Thoracic aorta (tissue), 2 donors: ENCODE data around the gene NPHP4. TPM values are rescaled to one million over a fixed set of nuclear protein-coding genes. Genes with fewer than 3 reads are reported as not detected.

Experiments used
- ATAC-seq: fragments of 150-250 bp; one replicate; pipeline ENCODE4 v1.8.0; 2017; ENCODE audit warnings: low read depth; ENCODE audit not compliant: insufficient number of reproducible peaks, low FRiP score
- DNase-seq: peaks from one replicate; pipeline ENCODE4 v3.0.0-alpha.2; 2020; ENCODE audit warnings: low spot score
- H3K27ac ChIP-seq, 2 donors: fragments of 200-600 bp; sonication (generic); 1 replicate in 1 of 2; 2 replicates in 1 of 2; pipeline ENCODE4 v1.5.1; 2016; ENCODE audit warnings: mild to moderate bottlenecking in 2 of 2, moderate library complexity in 2 of 2
- H3K27me3 ChIP-seq: fragments of 200-600 bp; sonication (generic); replicated peaks from 2 replicates; pipeline ENCODE4 v1.6.0; 2016; ENCODE audit warnings: mild to moderate bottlenecking; ENCODE audit not compliant: insufficient read depth
- H3K36me3 ChIP-seq: fragments of 200-600 bp; sonication (generic); one replicate; pipeline ENCODE4 v1.5.1; 2016
- H3K4me1 ChIP-seq, 2 donors: fragments of 200-600 bp; sonication (generic); 1 replicate in 1 of 2; 2 replicates in 1 of 2; pipeline versions ENCODE4 v1.5.1 to v1.6.0; 2016; ENCODE audit warnings: low read depth in 2 of 2, mild to moderate bottlenecking in 1 of 2; ENCODE audit not compliant: control insufficient read depth in 1 of 2
- H3K4me3 ChIP-seq: fragments of 200-600 bp; sonication (generic); 2 replicates; pipeline ENCODE4 v1.5.1; 2016; ENCODE audit warnings: mild to moderate bottlenecking
- H3K9me3 ChIP-seq: fragments of 200-600 bp; sonication (generic); 2 replicates; pipeline ENCODE4 v1.5.1; 2016
- total RNA-seq, 2 donors: library from RNA; depleted of rRNA; stranded (reverse); fragments of >200 nt; gene quantifications; one replicate each; pipeline versions ENCODE4 v1.1.0 to v1.2.3, GENCODE V29; 2016
- TF ChIP-seq, protein P1 (sequence below): fragments of 200-600 bp; sonication (generic); IDR thresholded peaks from one replicate; pipeline ENCODE4 v1.5.1; 2019; ENCODE audit warnings: antibody characterized with exemption

The NPHP4 gene
- total RNA-seq, 2 donors from 2014 or later: 11.4 to 15.1 TPM

DNA sequence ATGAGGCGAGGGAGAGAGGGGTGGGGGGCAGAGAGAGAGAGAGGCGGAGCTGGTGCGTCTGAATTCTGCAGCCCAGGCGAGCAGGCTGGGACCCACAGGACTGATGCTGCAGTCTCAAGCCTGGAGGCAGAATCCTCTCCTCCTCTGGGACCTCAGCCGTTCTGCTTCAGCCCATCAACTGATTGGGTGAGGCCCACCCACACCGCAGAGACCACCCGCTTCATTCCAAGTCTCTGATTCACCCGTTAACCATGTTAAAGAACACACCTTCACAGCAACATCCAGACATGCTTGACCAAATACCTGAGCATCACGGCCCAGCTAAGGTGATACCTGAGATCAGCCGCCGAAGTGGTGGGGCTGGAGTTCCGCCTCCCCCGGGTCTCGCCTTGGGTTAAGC lies 147.8 kb downstream of the NPHP4 start:
- H3K4me1 ChIP-seq: no peaks in the 10 kb centered on the region
- ATAC-seq: no peak
- H3K27ac ChIP-seq: no peak overlapping the region
- H3K4me3 ChIP-seq: no peak overlapping the region
- no peak for DNase-seq
- no peaks in the 10 kb centered on the region for H3K9me3 ChIP-seq
- TF ChIP-seq, protein P1, sequence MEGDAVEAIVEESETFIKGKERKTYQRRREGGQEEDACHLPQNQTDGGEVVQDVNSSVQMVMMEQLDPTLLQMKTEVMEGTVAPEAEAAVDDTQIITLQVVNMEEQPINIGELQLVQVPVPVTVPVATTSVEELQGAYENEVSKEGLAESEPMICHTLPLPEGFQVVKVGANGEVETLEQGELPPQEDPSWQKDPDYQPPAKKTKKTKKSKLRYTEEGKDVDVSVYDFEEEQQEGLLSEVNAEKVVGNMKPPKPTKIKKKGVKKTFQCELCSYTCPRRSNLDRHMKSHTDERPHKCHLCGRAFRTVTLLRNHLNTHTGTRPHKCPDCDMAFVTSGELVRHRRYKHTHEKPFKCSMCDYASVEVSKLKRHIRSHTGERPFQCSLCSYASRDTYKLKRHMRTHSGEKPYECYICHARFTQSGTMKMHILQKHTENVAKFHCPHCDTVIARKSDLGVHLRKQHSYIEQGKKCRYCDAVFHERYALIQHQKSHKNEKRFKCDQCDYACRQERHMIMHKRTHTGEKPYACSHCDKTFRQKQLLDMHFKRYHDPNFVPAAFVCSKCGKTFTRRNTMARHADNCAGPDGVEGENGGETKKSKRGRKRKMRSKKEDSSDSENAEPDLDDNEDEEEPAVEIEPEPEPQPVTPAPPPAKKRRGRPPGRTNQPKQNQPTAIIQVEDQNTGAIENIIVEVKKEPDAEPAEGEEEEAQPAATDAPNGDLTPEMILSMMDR: no peak
- H3K36me3 ChIP-seq: no peaks in the 10 kb centered on the region
- no peaks in the 10 kb centered on the region for H3K27me3 ChIP-seq

DNA sequence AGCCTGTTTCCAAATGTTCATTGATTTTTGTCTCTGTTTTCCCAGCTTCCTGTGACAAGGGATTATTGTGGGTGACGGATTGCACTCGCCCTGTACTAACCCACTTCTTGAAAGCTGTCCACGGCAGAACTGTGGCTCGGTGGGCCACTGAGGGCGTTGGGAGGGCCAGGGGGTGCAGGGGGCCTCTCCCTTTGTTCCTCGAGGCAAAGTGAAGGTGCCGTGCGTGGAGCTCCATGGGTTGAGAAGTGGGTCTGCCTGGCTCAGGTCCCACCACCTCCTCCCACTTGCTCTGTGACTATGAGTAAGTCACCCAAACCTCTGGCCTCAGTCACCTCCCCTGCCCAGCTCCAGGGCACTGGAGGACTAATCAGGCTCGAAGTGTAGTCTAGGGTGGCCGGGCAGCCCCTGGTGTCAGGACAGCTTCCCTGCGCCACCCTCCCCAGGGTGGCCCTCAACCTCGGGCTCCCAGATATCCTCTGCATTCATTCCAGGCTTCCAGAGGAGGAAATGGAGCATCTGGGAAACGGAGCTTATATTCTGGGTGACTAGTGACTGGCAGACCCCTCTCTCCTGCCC lies 148.6 kb downstream of the NPHP4 start:
- Histone ChIP-seq H3K27ac (no peak overlapping the region), H3K4me1 (no peaks in the 10 kb centered on the region), H3K36me3 (no peaks in the 10 kb centered on the region), H3K4me3 (no peak overlapping the region), H3K9me3 (no peaks in the 10 kb centered on the region), H3K27me3 (no peaks in the 10 kb centered on the region)
- TF ChIP-seq, protein P1: no peak
- ATAC-seq (no peak), DNase-seq (no peak)

DNA sequence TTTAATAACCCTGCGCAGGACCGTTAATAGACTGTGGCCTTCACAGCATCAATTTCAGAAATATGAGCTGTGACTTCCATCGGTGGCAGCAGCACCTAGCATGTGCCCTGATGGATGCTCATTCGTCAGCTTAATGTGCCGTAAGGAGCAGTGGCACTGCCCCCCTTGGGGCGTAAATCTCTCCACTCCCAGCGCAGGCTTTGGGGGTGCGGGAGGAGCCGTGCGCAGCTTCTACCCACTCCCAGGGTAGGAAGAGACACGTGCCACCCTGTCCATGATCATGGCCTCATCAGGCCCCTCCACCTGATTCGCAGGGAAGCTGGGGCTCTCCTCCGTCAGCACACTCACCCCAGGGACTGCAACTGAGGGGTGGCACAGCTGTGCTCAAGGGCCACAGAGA lies 149.5 kb downstream of the NPHP4 start:
- Histone ChIP-seq H3K27me3 (no peaks in the 10 kb centered on the region), H3K9me3 (no peaks in the 10 kb centered on the region), H3K36me3 (no peaks in the 10 kb centered on the region), H3K4me3 (no peak overlapping the region), H3K4me1 (no peaks in the 10 kb centered on the region), H3K27ac (no peak overlapping the region)
- ATAC-seq (no peak), DNase-seq (no peak)
- TF ChIP-seq, protein P1: no peak

DNA sequence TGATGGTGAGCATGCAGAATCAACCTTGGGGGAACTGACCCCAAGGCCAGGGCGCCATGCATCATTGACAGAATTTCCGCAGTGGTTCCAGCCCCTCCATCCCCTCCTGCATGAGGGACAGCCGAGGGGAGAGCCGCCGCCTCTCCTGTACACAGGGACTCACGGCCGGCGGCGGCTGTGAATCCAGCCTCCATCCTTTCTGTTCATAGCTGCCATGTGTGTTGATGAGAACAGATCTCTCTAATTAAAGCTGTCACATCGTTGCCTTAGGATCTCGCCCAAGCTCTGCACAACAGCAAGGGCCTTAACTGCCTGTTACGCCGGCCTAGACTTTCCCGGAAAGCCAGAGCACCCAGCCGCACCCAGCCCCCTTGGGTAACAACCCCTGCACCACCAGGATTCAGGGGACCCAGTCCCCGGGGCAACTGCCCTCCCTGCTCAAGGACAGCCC lies 151.6 kb downstream of the NPHP4 start:
- H3K9me3 ChIP-seq: no peaks in the 10 kb centered on the region
- H3K4me3 ChIP-seq: no peak overlapping the region
- H3K36me3 ChIP-seq: no peaks in the 10 kb centered on the region
- DNase-seq (no peak), ATAC-seq (no peak)
- no peaks in the 10 kb centered on the region for H3K27me3 ChIP-seq
- TF ChIP-seq, protein P1: no peak
- no peaks in the 10 kb centered on the region for H3K4me1 ChIP-seq
- no peak overlapping the region for H3K27ac ChIP-seq

DNA sequence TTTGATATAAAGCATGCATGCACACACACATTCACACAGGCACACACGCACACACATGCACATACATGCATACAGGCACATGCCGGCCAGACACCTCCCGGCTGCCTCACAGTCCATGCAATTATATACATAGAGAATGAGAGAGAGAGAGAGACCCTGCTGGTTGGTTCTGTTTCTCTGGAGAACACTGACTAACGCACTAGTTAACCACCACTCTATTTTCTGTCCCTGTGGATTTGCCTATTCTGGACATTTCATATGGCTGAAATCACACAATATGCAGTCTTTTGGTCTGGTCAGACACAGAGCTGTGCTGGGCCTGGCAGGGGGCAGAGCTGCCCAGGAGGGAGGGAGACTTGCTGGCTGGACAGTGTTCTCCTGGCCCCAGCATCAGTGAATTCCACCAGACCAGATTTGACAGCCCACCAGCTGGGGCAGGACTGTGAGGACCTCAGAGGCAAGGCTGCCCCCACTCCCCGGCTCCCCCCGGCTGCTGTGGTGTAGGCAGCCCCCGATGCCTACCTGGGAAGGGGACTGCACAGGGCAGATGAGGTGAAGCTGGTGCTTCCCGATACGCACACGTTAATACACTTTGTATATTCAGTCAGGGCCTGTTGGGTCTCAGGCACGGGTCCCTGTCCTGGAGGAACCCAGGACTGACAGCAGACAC lies 152.2 kb downstream of the NPHP4 start:
- no peak overlapping the region for H3K4me3 ChIP-seq
- H3K27ac ChIP-seq: no peak overlapping the region
- TF ChIP-seq, protein P1: no peak
- no peaks in the 10 kb centered on the region for H3K9me3 ChIP-seq
- no peaks in the 10 kb centered on the region for H3K4me1 ChIP-seq
- no peaks in the 10 kb centered on the region for H3K36me3 ChIP-seq
- ATAC-seq: no peak
- DNase-seq: no peak
- H3K27me3 ChIP-seq: no peaks in the 10 kb centered on the region
